Measurements from ENCODE around the gene FLCN.

FLCN gene

GRCh38 chr17:17217995-17218394 is 19.0 kb downstream of the FLCN start:
- DNase-seq (ENCODE audit: low read depth), result no peak
- no peak for TF ChIP-seq MAX (IDR thresholded peaks at IDR 0.05; ENCODE audit: low read depth, low read length)
- no peak for TF ChIP-seq POLR2A (IDR thresholded peaks at IDR 0.05; ENCODE audit: extremely low read depth, insufficient read length)
- TF ChIP-seq MYC (IDR thresholded peaks at IDR 0.05; ENCODE audit: low read depth, low read length), result no peak
- TF ChIP-seq, protein P1, sequence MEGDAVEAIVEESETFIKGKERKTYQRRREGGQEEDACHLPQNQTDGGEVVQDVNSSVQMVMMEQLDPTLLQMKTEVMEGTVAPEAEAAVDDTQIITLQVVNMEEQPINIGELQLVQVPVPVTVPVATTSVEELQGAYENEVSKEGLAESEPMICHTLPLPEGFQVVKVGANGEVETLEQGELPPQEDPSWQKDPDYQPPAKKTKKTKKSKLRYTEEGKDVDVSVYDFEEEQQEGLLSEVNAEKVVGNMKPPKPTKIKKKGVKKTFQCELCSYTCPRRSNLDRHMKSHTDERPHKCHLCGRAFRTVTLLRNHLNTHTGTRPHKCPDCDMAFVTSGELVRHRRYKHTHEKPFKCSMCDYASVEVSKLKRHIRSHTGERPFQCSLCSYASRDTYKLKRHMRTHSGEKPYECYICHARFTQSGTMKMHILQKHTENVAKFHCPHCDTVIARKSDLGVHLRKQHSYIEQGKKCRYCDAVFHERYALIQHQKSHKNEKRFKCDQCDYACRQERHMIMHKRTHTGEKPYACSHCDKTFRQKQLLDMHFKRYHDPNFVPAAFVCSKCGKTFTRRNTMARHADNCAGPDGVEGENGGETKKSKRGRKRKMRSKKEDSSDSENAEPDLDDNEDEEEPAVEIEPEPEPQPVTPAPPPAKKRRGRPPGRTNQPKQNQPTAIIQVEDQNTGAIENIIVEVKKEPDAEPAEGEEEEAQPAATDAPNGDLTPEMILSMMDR (IDR thresholded peaks at IDR 0.05; ENCODE audit: low read depth, low read length), result no peak
- H3K4me3 ChIP-seq (ENCODE audit: low read depth, low read length), result no peak overlapping the region

DNA sequence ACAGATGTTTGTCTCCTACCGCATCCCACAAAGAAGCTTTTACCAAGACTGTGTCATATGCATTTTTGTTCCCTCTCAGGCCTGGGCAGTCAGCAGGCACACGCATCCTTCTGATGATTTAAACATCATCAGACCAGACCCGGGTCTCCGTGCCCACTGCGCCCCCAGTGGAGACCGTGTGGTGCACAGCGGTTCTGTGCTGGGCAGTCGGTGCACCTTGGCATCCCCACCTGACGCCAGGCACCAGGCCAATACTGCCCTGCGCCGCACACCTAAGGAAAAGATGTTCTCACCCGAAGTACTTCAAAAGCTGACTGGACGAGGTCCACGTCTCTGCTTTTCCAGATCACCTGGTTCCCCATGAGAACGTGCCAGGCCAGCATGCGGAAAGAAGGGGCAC is 20.2 kb downstream of the FLCN start:
- TF ChIP-seq MAX (IDR thresholded peaks at IDR 0.05; ENCODE audit: low read depth, low read length), result no peak
- no peak for TF ChIP-seq MYC (IDR thresholded peaks at IDR 0.05; ENCODE audit: low read depth, low read length)
- TF ChIP-seq POLR2A (IDR thresholded peaks at IDR 0.05; ENCODE audit: extremely low read depth, insufficient read length), result no peak
- TF ChIP-seq, protein P1 (IDR thresholded peaks at IDR 0.05; ENCODE audit: low read depth, low read length), result no peak
- no peak for DNase-seq (ENCODE audit: low read depth)

GRCh38 chr17:17216236-17216635 is 20.7 kb downstream of the FLCN start:
- TF ChIP-seq MAX (IDR thresholded peaks at IDR 0.05; ENCODE audit: low read depth, low read length) (no peak), POLR2A (IDR thresholded peaks at IDR 0.05; ENCODE audit: extremely low read depth, insufficient read length) (no peak), MYC (IDR thresholded peaks at IDR 0.05; ENCODE audit: low read depth, low read length) (no peak)
- TF ChIP-seq, protein P1 (IDR thresholded peaks at IDR 0.05; ENCODE audit: low read depth, low read length), result no peak
- no peak overlapping the region for H3K4me3 ChIP-seq (ENCODE audit: low read depth, low read length)
- no peak for DNase-seq (ENCODE audit: low read depth)

More for the DNA sequence above, 20.2 kb downstream of the FLCN start:
- no peak overlapping the region for H3K4me3 ChIP-seq (ENCODE audit: low read depth, low read length)

- H3K4me3 ChIP-seq (ENCODE audit: low read depth, low read length), result no peak overlapping the region
- no peak for TF ChIP-seq MAX (IDR thresholded peaks at IDR 0.05; ENCODE audit: low read depth, low read length)
- TF ChIP-seq, protein P1 (IDR thresholded peaks at IDR 0.05; ENCODE audit: low read depth, low read length), result no peak
- no peak for TF ChIP-seq POLR2A (IDR thresholded peaks at IDR 0.05; ENCODE audit: extremely low read depth, insufficient read length)
- no peak for TF ChIP-seq MYC (IDR thresholded peaks at IDR 0.05; ENCODE audit: low read depth, low read length)
- DNase-seq (ENCODE audit: low read depth), result no peak
Observed at GRCh38 chr17:17215575-17215974, 21.4 kb downstream of the FLCN start.

GRCh38 chr17:17214646-17215436 is 22.1 kb downstream of the FLCN start:
- no peak overlapping the region for H3K4me3 ChIP-seq (ENCODE audit: low read depth, low read length)
- TF ChIP-seq, protein P1 (IDR thresholded peaks at IDR 0.05; ENCODE audit: low read depth, low read length), result no peak
- no peak for TF ChIP-seq MYC (IDR thresholded peaks at IDR 0.05; ENCODE audit: low read depth, low read length)
- DNase-seq (ENCODE audit: low read depth), result no peak

All from NB4 (cell line).